ENCODE data around the gene SLC2A13.

DNA sequence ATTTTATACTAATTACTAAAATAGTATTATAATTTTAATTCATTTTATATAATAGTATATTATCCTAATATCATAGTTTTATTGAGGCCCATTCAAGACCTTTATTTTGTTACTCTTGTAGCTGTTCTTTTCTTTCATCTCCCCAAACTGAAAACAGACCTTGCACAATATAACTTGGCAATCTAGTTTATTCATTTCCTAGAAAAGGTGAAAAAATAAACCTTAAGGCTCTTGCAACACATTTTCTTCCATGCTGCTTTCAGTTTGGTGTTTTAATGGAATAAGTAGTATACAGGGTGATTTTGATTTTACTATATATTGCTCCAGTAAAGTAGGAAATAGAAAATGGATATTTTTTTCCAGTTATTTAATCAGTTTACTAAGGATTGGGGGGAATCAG, 174.0 kb downstream of the SLC2A13 start:
- TF ChIP-seq, protein P1, sequence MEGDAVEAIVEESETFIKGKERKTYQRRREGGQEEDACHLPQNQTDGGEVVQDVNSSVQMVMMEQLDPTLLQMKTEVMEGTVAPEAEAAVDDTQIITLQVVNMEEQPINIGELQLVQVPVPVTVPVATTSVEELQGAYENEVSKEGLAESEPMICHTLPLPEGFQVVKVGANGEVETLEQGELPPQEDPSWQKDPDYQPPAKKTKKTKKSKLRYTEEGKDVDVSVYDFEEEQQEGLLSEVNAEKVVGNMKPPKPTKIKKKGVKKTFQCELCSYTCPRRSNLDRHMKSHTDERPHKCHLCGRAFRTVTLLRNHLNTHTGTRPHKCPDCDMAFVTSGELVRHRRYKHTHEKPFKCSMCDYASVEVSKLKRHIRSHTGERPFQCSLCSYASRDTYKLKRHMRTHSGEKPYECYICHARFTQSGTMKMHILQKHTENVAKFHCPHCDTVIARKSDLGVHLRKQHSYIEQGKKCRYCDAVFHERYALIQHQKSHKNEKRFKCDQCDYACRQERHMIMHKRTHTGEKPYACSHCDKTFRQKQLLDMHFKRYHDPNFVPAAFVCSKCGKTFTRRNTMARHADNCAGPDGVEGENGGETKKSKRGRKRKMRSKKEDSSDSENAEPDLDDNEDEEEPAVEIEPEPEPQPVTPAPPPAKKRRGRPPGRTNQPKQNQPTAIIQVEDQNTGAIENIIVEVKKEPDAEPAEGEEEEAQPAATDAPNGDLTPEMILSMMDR (IDR thresholded peaks at IDR 0.05), result no peak
- TF ChIP-seq POLR2AphosphoS5 (IDR thresholded peaks at IDR 0.05; ENCODE audit: low read depth, low read length), result no peak
- TF ChIP-seq, protein P2, sequence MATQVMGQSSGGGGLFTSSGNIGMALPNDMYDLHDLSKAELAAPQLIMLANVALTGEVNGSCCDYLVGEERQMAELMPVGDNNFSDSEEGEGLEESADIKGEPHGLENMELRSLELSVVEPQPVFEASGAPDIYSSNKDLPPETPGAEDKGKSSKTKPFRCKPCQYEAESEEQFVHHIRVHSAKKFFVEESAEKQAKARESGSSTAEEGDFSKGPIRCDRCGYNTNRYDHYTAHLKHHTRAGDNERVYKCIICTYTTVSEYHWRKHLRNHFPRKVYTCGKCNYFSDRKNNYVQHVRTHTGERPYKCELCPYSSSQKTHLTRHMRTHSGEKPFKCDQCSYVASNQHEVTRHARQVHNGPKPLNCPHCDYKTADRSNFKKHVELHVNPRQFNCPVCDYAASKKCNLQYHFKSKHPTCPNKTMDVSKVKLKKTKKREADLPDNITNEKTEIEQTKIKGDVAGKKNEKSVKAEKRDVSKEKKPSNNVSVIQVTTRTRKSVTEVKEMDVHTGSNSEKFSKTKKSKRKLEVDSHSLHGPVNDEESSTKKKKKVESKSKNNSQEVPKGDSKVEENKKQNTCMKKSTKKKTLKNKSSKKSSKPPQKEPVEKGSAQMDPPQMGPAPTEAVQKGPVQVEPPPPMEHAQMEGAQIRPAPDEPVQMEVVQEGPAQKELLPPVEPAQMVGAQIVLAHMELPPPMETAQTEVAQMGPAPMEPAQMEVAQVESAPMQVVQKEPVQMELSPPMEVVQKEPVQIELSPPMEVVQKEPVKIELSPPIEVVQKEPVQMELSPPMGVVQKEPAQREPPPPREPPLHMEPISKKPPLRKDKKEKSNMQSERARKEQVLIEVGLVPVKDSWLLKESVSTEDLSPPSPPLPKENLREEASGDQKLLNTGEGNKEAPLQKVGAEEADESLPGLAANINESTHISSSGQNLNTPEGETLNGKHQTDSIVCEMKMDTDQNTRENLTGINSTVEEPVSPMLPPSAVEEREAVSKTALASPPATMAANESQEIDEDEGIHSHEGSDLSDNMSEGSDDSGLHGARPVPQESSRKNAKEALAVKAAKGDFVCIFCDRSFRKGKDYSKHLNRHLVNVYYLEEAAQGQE (IDR thresholded peaks at IDR 0.05; ENCODE audit: insufficient read depth in 1 of 2, low read depth in 2 of 2, low read length in 1 of 2), result no peak
